Effector memory CD4-positive, alpha-beta T cell (primary cell): ENCODE data around the gene SHISA6.

ENCODE experiments used
- DNase-seq, 3 donors: peaks; one replicate each; pipeline ENCODE4 v3.0.0-alpha.2; 2020
- H3K27ac ChIP-seq: 2 replicates; pipeline ENCODE4 v1.7.0; 2013; ENCODE audit warnings: mild to moderate bottlenecking, low read length, moderate library complexity; ENCODE audit not compliant: insufficient read depth, poor library complexity, severe bottlenecking
- H3K27me3 ChIP-seq: replicated peaks from 2 replicates; pipeline ENCODE4 v1.7.0; 2013; ENCODE audit warnings: mild to moderate bottlenecking, low read length; ENCODE audit not compliant: insufficient read depth, control insufficient read depth, poor library complexity, severe bottlenecking
- H3K36me3 ChIP-seq: 2 replicates; pipeline ENCODE4 v1.7.0; 2013; ENCODE audit warnings: mild to moderate bottlenecking, low read length, moderate library complexity; ENCODE audit not compliant: control insufficient read depth, insufficient read depth
- H3K4me1 ChIP-seq: 2 replicates; pipeline ENCODE4 v1.7.0; 2013; ENCODE audit warnings: low read length, mild to moderate bottlenecking; ENCODE audit not compliant: control insufficient read depth, insufficient read depth, poor library complexity, severe bottlenecking
- H3K4me3 ChIP-seq: 2 replicates; pipeline ENCODE4 v1.7.0; 2013; ENCODE audit warnings: low read length, low read depth, mild to moderate bottlenecking; ENCODE audit not compliant: insufficient read depth, poor library complexity, severe bottlenecking
- H3K9me3 ChIP-seq: 2 replicates; pipeline ENCODE4 v1.7.0; 2013; ENCODE audit warnings: mild to moderate bottlenecking, low read length, moderate library complexity; ENCODE audit not compliant: control insufficient read depth

Gene SHISA6

DNA sequence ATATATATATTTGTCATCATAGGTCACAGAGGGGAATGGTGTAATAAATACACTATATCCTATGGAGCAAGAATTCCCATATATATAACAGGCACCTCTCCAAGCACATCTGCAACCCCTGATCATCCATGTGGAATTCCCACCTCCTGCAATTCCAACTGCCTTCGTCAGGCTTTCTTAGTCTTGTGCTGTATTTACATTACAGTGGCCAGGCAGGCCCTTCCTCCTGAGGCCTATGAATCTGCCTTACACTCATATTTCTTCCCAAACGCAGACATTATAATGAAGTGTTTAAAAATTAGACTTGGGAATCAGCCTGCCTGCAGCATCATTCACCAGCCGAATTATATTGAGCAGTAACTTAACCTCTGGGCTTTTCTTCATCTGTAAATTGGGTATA, 338.0 kb downstream of the SHISA6 start:
- H3K27me3 ChIP-seq: no peaks in the 10 kb centered on the region
- H3K4me1 ChIP-seq: no peaks in the 10 kb centered on the region
- no peak overlapping the region for H3K4me3 ChIP-seq
- no peaks in the 10 kb centered on the region for H3K36me3 ChIP-seq
- H3K27ac ChIP-seq: no peak overlapping the region
- DNase-seq: no peak
- H3K9me3 ChIP-seq: no peaks in the 10 kb centered on the region

DNA sequence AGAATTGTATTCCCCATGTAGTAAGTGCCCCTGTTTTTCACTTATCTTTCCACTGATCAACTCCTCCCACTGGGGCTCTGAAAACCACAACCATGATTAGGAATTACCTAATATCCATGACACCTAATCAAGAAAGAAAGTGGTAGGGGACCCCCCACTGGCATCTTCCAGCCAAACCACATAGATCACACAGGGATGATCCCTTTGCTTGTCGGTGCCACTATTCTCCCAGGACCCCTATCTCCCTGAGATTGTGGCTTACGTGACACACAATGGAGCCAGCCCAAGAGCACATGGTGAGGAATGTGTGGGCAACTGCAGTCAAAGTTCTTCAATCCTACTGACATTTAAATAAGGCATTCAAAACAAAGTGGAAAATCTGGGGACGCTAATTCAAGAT, 339.7 kb downstream of the SHISA6 start:
- no peak overlapping the region for H3K4me3 ChIP-seq
- H3K27ac ChIP-seq: no peak overlapping the region
- DNase-seq: no peak
- no peaks in the 10 kb centered on the region for H3K36me3 ChIP-seq
- no peaks in the 10 kb centered on the region for H3K27me3 ChIP-seq
- H3K9me3 ChIP-seq: no peaks in the 10 kb centered on the region
- H3K4me1 ChIP-seq: no peaks in the 10 kb centered on the region

DNA sequence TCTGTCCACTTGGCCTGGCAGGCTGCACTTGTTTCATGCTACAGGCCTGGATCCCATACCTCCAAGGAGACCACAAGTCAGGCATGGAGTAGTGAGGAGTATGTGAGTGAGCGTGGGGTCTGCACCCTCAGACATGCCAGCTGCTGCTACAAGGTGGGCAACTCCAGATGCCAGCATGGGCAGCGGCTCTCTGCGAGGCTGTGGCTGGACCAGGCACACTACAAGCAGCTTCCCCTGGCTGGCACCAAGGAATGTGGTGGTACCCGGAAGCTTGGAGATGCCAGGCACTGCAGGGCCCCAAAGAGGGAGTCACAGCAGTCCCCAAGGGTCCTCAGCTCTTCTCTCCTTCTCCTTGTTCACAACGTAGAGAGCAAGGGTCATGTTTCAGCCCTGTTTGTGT, 341.2 kb downstream of the SHISA6 start:
- no peaks in the 10 kb centered on the region for H3K36me3 ChIP-seq
- no peaks in the 10 kb centered on the region for H3K4me1 ChIP-seq
- no peak for DNase-seq
- H3K27me3 ChIP-seq: no peaks in the 10 kb centered on the region
- H3K4me3 ChIP-seq: no peak overlapping the region
- H3K27ac ChIP-seq: no peak overlapping the region
- no peaks in the 10 kb centered on the region for H3K9me3 ChIP-seq

DNA sequence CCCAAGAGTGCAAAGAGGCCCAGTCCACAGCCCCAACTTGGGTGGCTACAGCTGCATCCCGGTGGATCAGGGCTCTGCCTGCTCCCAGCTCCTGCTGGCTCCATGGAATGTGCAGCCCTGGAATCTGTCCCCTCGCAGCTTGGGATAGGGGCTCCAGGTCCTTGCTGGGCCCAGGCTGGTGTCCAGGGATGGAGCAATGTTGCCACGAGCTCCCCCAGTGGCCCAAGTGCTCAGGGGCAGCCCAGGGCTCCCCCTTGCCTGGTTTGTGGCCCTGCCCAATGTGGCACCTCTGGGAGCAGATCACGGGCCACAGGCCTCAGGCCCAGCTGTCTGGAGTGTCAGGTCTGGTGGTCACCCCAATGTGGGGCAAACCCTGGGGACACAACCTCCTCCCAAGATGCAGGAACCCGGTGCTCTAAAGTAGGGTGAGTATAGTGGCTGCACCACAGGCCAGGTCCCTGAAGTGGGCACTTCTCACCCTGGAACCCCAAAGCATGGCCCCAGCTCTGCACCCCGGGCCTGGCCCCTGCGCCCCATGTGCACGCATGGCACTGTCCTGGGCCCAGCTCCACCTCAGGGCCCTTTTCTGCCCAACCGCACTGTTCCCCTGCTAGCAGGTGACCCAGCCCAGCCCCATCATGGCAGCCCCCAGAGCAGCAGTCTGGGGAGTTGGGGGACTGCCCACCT, 342.4 kb downstream of the SHISA6 start:
- DNase-seq: no peak
- no peaks in the 10 kb centered on the region for H3K27me3 ChIP-seq
- H3K9me3 ChIP-seq: no peaks in the 10 kb centered on the region
- no peak overlapping the region for H3K4me3 ChIP-seq
- no peaks in the 10 kb centered on the region for H3K4me1 ChIP-seq
- H3K27ac ChIP-seq: no peak overlapping the region
- H3K36me3 ChIP-seq: no peaks in the 10 kb centered on the region

DNA sequence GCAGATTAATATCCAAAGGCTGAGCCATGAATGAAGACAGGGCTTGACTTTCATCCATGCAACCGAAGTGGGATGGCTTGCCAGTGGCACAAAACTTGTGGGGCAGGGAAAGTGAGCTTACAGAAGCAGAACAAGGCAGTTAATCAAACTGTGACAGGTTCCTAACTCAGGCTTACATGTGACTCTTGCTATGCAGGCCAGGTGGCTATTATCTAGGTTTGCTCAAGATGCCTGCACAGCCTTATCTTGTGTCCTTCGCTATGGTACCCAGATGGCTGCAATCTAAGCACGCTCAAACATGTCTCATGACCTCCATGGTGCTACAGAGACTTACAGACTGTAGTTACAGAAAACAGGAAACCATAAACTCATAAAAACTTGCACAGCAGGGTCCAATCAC, 348.7 kb downstream of the SHISA6 start:
- no peak overlapping the region for H3K4me3 ChIP-seq
- DNase-seq: no peak
- H3K4me1 ChIP-seq: no peaks in the 10 kb centered on the region
- H3K27me3 ChIP-seq: no peaks in the 10 kb centered on the region
- H3K36me3 ChIP-seq: no peaks in the 10 kb centered on the region
- no peak overlapping the region for H3K27ac ChIP-seq
- no peaks in the 10 kb centered on the region for H3K9me3 ChIP-seq

DNA sequence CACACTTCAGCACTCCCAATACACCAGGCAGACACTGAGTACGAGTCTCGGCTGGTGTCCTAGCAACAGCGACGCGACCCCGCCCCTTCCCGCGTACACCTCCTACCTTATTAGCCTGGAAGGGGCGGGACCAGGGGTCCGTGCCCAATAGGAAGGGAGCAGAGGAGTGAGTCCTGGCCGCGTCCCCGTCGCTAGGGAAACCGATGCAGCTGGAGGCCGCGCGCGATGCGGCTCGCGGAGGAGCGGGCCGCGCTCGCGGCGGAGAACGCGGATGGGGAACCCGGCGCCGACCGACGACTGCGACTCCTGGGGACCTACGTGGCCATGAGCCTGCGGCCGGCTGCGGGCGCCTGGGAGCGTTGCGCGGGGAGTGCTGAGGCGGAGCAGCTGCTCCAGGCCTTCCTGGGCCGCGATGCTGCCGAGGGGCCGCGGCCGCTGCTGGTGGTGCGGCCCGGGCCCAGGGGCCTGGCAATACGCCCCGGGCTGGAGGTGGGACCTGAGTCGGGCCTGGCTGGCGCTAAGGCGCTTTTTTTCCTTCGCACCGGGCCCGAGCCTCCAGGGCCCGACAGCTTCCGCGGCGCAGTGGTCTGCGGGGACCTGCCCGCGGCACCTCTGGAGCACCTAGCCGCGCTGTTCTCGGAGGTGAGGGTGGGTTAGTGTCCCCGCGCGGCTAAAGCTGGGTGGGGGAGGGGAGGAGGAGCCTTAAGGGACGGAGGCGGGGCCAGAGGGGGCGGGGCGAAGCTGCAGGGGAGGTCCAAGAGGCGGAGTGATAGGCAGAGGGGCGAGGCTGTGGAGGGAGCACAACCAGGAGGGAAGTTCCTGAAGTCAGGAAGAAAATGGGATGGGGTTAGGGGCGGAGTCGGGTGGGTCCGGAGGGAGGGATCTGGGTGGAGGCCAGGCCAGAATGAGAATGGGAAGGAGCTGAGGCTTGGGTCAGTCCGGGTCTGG, 357.5 kb downstream of the SHISA6 start, which contains the start of gene DNAH9:
Gene DNAH9, plus strand, starts transcription at position 197 of the 948 bp plus-strand sequence. Its CDS starts 29 bp downstream, at position 226.
- Histone ChIP-seq H3K4me1 (no peaks in the 10 kb centered on the region), H3K27me3 (no peaks in the 10 kb centered on the region), H3K36me3 (no peaks in the 10 kb centered on the region), H3K4me3 (no peak within 1 kb of the TSS), H3K27ac (no peak within 1 kb of the TSS), H3K9me3 (no peaks in the 10 kb centered on the region)
- no peak for DNase-seq

DNA sequence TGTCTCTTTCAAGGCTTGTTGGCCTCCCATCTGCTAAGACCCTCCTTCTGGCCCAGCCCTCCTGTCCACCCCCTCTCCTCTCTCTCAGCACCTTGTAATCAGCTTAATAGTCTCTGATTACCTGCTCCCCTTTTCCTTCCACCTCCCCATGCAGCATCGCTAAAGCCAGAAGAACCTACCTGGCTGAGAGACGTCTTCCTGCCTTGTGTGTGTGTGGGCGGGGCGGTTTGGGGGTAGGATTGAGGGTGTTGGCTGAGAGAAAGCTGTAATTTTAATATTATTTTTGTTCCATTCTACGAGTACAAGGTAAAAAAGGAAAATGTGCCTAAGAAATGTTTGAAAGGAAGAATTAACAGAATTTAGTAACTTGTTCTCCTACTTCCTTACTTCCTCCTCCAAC, 360.6 kb downstream of the SHISA6 start:
- DNase-seq: no peak
- no peaks in the 10 kb centered on the region for H3K4me1 ChIP-seq
- H3K4me3 ChIP-seq: no peak overlapping the region
- no peaks in the 10 kb centered on the region for H3K36me3 ChIP-seq
- H3K27ac ChIP-seq: no peak overlapping the region
- no peaks in the 10 kb centered on the region for H3K9me3 ChIP-seq
- no peaks in the 10 kb centered on the region for H3K27me3 ChIP-seq

DNA sequence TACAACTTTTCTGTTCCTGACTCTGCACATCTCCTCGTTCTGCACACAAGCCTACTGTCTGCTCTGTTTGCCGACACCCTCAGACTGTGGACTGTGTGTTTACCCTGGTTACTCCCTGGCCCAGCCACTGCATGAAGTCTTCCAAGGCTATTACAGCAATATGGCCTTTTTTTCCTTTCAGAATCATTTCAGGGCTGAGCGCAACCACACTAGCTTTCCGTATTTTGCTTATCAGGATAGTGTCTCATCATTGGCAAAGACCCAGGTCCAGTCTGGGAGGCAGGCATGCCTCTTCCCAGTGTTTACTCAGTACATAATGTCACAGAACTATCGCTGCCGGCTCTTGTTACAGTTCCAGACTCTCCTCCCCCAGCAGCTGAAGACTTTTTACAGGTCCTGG, 367.4 kb downstream of the SHISA6 start:
- DNase-seq: no peak
- Histone ChIP-seq H3K36me3 (no peaks in the 10 kb centered on the region), H3K4me3 (no peak overlapping the region), H3K27me3 (no peaks in the 10 kb centered on the region), H3K4me1 (no peaks in the 10 kb centered on the region), H3K27ac (no peak overlapping the region), H3K9me3 (no peaks in the 10 kb centered on the region)

DNA sequence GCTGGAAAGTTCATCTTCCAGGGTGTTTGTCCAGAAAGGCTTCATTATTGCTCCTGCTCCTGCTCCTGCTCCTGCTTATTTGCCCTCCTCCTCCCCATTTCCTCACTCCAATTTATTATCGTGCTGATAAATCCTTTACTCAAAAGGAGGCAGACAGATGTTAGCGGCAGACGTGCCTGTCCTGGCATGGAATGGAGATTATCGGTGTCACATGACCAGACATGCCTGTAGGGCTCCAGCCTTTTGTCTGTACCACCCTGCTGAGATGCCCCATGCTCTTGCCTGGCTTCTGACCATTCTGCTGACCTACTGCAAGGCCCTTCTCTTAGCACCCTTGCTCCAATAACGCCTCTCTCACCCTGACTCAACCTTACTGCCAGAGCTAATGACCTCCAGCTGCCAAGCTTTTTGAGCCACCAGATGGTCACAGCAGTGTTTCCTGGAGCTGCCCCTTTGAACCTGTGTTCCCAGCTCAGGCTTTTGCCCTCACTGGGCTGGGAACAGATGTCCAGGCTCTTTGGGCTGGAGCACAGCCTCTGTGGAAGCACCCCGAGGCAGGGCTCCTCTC, 370.1 kb downstream of the SHISA6 start:
- no peak for DNase-seq
- H3K36me3 ChIP-seq: no peaks in the 10 kb centered on the region
- no peaks in the 10 kb centered on the region for H3K27me3 ChIP-seq

DNA sequence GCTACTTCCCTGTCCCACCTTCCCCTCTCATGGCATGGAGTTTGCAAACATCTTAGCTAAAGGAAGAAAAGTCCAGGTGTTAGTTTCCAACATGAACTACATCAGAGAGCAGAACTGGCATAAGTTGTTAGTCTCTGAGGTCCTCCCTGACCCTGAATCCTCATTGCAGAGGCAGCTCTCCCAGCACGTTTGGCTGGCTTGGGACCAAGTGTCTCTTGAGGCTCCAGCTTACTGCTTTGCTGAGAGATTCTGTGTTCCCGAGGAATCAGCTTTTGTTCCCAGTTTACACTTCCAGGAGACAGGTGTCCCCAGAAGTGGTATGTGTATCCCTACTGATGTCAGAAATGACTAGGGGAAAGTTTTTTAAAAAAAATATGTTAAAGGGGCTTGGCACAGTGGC, 371.9 kb downstream of the SHISA6 start:
- Histone ChIP-seq H3K27me3 (no peaks in the 10 kb centered on the region), H3K27ac (no peak overlapping the region), H3K4me1 (no peaks in the 10 kb centered on the region), H3K4me3 (no peak overlapping the region), H3K36me3 (no peaks in the 10 kb centered on the region), H3K9me3 (no peaks in the 10 kb centered on the region)
- no peak for DNase-seq

More for the DNA sequence above, 370.1 kb downstream of the SHISA6 start:
- Histone ChIP-seq H3K4me3 (no peak overlapping the region), H3K9me3 (no peaks in the 10 kb centered on the region), H3K27ac (no peak overlapping the region), H3K4me1 (no peaks in the 10 kb centered on the region)
